ENCODE results near the gene ACADSB.

DNA sequence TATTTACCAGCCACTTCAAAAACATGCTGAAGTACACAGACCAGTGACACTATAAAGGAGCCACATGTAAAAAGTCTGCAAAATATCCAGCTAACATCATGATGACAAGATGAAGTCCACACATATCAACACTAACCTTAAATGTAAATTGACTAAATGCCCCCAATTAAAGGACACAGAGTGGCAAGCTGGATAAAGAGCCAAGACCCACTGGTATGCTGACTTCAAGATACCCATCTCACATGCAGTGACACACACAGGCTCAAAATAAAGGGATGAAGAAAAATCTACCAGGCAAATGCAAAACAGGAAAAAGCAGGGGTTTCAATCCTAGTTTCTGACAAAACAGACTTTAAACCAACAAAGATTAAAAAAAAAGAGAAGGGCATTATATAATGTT is 41.9 kb upstream of the ACADSB start:
- TF ChIP-seq, protein P1, sequence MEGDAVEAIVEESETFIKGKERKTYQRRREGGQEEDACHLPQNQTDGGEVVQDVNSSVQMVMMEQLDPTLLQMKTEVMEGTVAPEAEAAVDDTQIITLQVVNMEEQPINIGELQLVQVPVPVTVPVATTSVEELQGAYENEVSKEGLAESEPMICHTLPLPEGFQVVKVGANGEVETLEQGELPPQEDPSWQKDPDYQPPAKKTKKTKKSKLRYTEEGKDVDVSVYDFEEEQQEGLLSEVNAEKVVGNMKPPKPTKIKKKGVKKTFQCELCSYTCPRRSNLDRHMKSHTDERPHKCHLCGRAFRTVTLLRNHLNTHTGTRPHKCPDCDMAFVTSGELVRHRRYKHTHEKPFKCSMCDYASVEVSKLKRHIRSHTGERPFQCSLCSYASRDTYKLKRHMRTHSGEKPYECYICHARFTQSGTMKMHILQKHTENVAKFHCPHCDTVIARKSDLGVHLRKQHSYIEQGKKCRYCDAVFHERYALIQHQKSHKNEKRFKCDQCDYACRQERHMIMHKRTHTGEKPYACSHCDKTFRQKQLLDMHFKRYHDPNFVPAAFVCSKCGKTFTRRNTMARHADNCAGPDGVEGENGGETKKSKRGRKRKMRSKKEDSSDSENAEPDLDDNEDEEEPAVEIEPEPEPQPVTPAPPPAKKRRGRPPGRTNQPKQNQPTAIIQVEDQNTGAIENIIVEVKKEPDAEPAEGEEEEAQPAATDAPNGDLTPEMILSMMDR (IDR thresholded peaks at IDR 0.05) = no peak
- TF ChIP-seq, protein P2, sequence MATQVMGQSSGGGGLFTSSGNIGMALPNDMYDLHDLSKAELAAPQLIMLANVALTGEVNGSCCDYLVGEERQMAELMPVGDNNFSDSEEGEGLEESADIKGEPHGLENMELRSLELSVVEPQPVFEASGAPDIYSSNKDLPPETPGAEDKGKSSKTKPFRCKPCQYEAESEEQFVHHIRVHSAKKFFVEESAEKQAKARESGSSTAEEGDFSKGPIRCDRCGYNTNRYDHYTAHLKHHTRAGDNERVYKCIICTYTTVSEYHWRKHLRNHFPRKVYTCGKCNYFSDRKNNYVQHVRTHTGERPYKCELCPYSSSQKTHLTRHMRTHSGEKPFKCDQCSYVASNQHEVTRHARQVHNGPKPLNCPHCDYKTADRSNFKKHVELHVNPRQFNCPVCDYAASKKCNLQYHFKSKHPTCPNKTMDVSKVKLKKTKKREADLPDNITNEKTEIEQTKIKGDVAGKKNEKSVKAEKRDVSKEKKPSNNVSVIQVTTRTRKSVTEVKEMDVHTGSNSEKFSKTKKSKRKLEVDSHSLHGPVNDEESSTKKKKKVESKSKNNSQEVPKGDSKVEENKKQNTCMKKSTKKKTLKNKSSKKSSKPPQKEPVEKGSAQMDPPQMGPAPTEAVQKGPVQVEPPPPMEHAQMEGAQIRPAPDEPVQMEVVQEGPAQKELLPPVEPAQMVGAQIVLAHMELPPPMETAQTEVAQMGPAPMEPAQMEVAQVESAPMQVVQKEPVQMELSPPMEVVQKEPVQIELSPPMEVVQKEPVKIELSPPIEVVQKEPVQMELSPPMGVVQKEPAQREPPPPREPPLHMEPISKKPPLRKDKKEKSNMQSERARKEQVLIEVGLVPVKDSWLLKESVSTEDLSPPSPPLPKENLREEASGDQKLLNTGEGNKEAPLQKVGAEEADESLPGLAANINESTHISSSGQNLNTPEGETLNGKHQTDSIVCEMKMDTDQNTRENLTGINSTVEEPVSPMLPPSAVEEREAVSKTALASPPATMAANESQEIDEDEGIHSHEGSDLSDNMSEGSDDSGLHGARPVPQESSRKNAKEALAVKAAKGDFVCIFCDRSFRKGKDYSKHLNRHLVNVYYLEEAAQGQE (IDR thresholded peaks at IDR 0.05; ENCODE audit: low read depth, low read length) = no peak
- TF ChIP-seq, protein P3, sequence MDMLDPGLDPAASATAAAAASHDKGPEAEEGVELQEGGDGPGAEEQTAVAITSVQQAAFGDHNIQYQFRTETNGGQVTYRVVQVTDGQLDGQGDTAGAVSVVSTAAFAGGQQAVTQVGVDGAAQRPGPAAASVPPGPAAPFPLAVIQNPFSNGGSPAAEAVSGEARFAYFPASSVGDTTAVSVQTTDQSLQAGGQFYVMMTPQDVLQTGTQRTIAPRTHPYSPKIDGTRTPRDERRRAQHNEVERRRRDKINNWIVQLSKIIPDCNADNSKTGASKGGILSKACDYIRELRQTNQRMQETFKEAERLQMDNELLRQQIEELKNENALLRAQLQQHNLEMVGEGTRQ (IDR thresholded peaks at IDR 0.05; ENCODE audit: borderline replicate concordance, low read depth, low read length) = no peak
- TF ChIP-seq POLR2AphosphoS5 (IDR thresholded peaks at IDR 0.05; ENCODE audit: low read depth, low read length) = no peak
- TF ChIP-seq MEF2A (IDR thresholded peaks at IDR 0.05; ENCODE audit: borderline replicate concordance, low read depth) = no peak
- no peak for TF ChIP-seq RFX5 (IDR thresholded peaks at IDR 0.05; ENCODE audit: low read length)
- no peak for TF ChIP-seq NRF1 (IDR thresholded peaks at IDR 0.05; ENCODE audit: low read depth, low read length)
- no peak for TF ChIP-seq MXI1 (IDR thresholded peaks at IDR 0.05; ENCODE audit: low read depth, low read length)
- TF ChIP-seq GATA2 (CRISPR knock-in tag; IDR thresholded peaks at IDR 0.05) = no peak
- no peak for TF ChIP-seq TAF1 (IDR thresholded peaks at IDR 0.05; ENCODE audit: borderline replicate concordance, low read depth, low read length)
- TF ChIP-seq, protein P4, sequence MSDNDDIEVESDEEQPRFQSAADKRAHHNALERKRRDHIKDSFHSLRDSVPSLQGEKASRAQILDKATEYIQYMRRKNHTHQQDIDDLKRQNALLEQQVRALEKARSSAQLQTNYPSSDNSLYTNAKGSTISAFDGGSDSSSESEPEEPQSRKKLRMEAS (IDR thresholded peaks at IDR 0.05; ENCODE audit: low read depth) = no peak
- TF ChIP-seq, protein P5, sequence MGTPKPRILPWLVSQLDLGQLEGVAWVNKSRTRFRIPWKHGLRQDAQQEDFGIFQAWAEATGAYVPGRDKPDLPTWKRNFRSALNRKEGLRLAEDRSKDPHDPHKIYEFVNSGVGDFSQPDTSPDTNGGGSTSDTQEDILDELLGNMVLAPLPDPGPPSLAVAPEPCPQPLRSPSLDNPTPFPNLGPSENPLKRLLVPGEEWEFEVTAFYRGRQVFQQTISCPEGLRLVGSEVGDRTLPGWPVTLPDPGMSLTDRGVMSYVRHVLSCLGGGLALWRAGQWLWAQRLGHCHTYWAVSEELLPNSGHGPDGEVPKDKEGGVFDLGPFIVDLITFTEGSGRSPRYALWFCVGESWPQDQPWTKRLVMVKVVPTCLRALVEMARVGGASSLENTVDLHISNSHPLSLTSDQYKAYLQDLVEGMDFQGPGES (IDR thresholded peaks at IDR 0.05; ENCODE audit: low read depth, low read length) = no peak
- no peak for TF ChIP-seq GABPA (IDR thresholded peaks at IDR 0.05; ENCODE audit: low read depth)
- TF ChIP-seq EP300 (IDR thresholded peaks at IDR 0.05; ENCODE audit: borderline replicate concordance in 1 of 2, low read depth in 1 of 2, low read length in 1 of 2) = no peak

Measured in SK-N-SH (cell line).